ENCODE measurements around the gene ELP2. TPM values are rescaled to one million over a fixed set of nuclear protein-coding genes. Genes with fewer than 3 reads are reported as not detected.

ELP2 gene
- total and polyA plus RNA-seq, 2 donors (not counting 3 experiments of a cell fraction or from before 2014, with no cell fraction given), result 37.8 to 90.5 TPM

DNA sequence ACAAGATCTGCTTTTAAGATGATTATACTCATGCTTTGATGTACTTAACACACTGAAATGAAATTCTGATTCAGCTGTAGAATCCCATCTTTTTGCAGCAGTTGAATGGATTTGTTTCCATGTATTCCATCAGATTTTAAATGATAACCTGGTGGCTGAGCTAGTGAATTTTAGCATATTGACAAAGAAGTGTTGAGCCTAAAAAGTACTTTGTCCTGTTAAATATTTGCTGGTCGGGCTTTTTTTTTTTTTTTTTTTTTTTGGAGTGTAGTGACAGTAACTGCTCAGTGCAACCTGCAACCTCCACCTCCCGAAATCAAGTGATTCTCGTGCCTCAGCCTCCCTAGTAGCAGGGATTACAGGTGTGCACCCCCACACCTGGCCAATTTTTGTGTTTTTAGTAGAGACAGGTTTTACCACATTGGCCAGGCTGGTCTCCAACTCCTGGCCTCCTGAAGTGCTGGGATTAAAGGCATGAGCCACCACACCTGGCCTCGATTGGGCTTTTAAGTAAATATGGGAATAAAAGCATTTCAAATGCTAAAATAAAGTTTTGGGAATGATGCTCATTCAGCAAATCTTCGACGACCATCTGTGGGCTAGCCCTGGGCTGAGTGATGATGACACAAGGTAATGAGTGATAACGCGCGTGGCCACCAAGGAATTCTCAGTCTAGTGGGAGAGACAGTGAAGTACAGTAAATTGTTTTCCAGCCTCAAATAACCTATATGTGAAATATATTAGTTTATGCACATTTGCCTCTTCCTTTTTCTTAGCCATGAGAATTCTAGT, 2.2 kb downstream of the ELP2 start:
- FAIRE-seq (no peak), DNase-seq (ENCODE audit: low read depth, low spot score) (no peak)
- dilution Hi-C loops (cut with MboI; ENCODE audit: extremely low pct_ligation_motif_present, low sequenced_read_pairs) (no loop called here), intact Hi-C loops (cut with micrococcal nuclease) (no loop called here)
- H3K79me2 ChIP-seq (ENCODE audit: control insufficient read depth, insufficient read depth, low read length), result peaks cover 51% of the 10 kb centered on the region
- BruUV-seq (replicated peaks), result no TSS peak
- H3K36me3 ChIP-seq (ENCODE audit: control insufficient read depth in 2 of 2, extremely low read depth in 1 of 2, insufficient read depth in 2 of 2, low read length in 2 of 2), result peaks cover 0 to 2% of the 10 kb centered on the region in 2 experiments
- peaks cover 15% of the 10 kb centered on the region for H3K4me1 ChIP-seq (ENCODE audit: control insufficient read depth, extremely low read depth, insufficient read depth, low read length)
- no peaks in the 10 kb centered on the region for H3K27me3 ChIP-seq (ENCODE audit: control insufficient read depth in 2 of 2, insufficient read depth in 2 of 2, low read length in 2 of 2)
- ChIA-PET CTCF (interaction anchor here (0.8 to 4.4 kb wide), 2 partner anchors 114 to 152 kb away, joined by 4 to 26 read pairs; no protein-coding TSS in a partner anchor), POLR2A (no interaction called here)
- H3K4me3 ChIP-seq (replicated peaks in 1 of 3; ENCODE audit: insufficient read depth in 1 of 3, low read depth in 1 of 3, low read length in 3 of 3), result no peak overlapping the region
- no peak overlapping the region for H3K27ac ChIP-seq (ENCODE audit: insufficient read depth, low read depth, low read length)
- TF ChIP-seq, protein P1, sequence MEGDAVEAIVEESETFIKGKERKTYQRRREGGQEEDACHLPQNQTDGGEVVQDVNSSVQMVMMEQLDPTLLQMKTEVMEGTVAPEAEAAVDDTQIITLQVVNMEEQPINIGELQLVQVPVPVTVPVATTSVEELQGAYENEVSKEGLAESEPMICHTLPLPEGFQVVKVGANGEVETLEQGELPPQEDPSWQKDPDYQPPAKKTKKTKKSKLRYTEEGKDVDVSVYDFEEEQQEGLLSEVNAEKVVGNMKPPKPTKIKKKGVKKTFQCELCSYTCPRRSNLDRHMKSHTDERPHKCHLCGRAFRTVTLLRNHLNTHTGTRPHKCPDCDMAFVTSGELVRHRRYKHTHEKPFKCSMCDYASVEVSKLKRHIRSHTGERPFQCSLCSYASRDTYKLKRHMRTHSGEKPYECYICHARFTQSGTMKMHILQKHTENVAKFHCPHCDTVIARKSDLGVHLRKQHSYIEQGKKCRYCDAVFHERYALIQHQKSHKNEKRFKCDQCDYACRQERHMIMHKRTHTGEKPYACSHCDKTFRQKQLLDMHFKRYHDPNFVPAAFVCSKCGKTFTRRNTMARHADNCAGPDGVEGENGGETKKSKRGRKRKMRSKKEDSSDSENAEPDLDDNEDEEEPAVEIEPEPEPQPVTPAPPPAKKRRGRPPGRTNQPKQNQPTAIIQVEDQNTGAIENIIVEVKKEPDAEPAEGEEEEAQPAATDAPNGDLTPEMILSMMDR (IDR thresholded peaks at IDR 0.05; ENCODE audit: extremely low read depth in 1 of 2, insufficient read depth in 1 of 2, low read depth in 1 of 2, low read length in 2 of 2), result no peak
- no peak for TF ChIP-seq GATA2 (IDR thresholded peaks at IDR 0.05; ENCODE audit: insufficient read depth, insufficient read length, low read depth, low read length)
- TF ChIP-seq JUN (IDR thresholded peaks at IDR 0.05; ENCODE audit: borderline replicate concordance, insufficient read depth, insufficient read length, low read depth), result no peak
- TF ChIP-seq POLR2AphosphoS5 (IDR thresholded peaks at IDR 0.05; ENCODE audit: insufficient read depth, low read depth, low read length), result no peak
- TF ChIP-seq MYC (IDR thresholded peaks at IDR 0.05; ENCODE audit: low read depth, low read length), result no peak
- TF ChIP-seq, protein P2, sequence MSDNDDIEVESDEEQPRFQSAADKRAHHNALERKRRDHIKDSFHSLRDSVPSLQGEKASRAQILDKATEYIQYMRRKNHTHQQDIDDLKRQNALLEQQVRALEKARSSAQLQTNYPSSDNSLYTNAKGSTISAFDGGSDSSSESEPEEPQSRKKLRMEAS (IDR thresholded peaks at IDR 0.05; ENCODE audit: insufficient read depth, insufficient read length), result no peak
- TF ChIP-seq POLR2A (IDR thresholded peaks at IDR 0.05; ENCODE audit: low read depth, low read length), result no peak
- TF ChIP-seq EZH2 (IDR thresholded peaks at IDR 0.05; ENCODE audit: borderline replicate concordance, low read depth, low read length, severe bottlenecking), result no peak
- no peak for TF ChIP-seq FOS (IDR thresholded peaks at IDR 0.05; ENCODE audit: borderline replicate concordance, insufficient read depth, low read length)
- no peaks in the 10 kb centered on the region for H3K9me1 ChIP-seq (replicated peaks; ENCODE audit: control insufficient read depth, extremely low read depth, insufficient read depth, low read length)
- peak overlapping the region; percentile 21 for H3K4me2 ChIP-seq (ENCODE audit: insufficient read depth, low read length)
- H2AFZ ChIP-seq (ENCODE audit: low read depth, low read length), result no peak overlapping the region
- no peaks in the 10 kb centered on the region for H4K20me1 ChIP-seq (replicated peaks; ENCODE audit: control insufficient read depth, extremely low read depth, insufficient read depth, low read length)
- H3K9me3 ChIP-seq (replicated peaks; ENCODE audit: control insufficient read depth, insufficient read depth, low read length), result no peaks in the 10 kb centered on the region
- H3K9ac ChIP-seq (replicated peaks; ENCODE audit: extremely low read depth, insufficient read depth, low read length), result no peak overlapping the region
